GM21529 (cell line): ENCODE data around the gene SPTBN1.
"Not testable (repeated sequence)": the region's sequence is repeated elsewhere in the genome, so short reads cannot be mapped to it uniquely, and the experiment has no call there.

ENCODE experiments used
- ATAC-seq: cut with Tn5 transposase; IDR thresholded peaks from one replicate; pipeline ENCODE4 v1.9.1; 2021; ENCODE audit not compliant: unreplicated experiment

The SPTBN1 gene

GRCh38 chr2:54691445-54692135 is 235.5 kb downstream of the SPTBN1 start:
- ATAC-seq: no peak

DNA sequence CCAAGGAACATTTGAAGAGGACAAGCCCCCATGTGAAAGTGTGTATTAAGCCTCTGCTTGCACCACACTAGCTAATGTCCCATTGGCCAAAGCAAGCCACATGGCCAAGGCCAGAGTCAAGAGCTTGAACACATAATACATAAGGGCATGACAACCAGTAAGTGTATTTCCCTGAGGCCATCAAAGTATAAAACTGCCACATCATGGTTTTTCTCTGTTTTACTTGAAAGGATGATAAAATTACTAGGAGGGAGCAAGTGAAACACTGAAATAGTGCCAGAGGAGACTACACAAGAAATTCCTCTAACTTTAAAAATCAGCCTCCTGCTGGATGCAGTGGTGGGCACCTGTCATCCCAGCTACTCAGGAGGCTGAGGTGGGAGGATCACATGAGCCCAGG is 236.4 kb downstream of the SPTBN1 start:
- ATAC-seq: no peak

- ATAC-seq: no peak
These were observed 239.3 kb downstream of the SPTBN1 start for GRCh38 chr2:54695378-54695777.

DNA sequence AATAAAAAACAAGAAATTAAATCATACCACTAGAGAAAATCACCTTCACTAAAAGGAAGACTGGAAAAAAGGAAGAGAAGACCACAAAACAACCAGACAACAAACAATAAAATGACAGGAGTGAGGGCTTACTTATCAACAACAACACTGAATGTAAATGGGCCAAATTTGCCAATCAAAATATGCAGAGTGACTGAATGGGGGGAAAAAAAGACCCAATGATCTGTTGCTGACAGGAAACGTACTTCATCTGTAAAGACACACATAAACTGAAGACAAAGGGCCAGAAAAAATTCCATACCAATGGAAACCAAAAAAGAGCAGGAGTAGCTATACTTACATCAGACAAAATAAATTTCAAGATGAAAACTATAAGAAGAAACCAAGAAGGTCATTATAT is 241.8 kb downstream of the SPTBN1 start:
- ATAC-seq: no peak

DNA sequence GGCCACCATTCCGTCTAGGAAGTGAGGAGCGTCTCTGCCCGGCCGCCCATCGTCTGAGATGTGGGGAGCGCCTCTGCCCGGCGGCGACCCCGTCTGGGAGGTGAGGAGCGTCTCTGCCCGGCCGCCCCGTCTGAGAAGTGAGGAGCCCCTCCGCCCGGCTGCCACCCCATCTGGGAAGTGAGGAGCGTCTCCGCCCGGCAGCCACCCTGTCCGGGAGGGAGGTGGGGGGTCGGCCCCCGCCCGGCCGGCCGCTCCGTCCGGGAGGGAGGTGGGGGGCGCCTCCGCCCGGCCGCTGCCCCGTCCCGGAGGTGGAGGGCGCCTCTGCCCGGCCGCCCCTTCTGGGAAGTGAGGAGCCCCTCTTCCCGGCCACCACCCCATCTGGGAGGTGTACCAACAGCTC is 242.8 kb downstream of the SPTBN1 start:
- ATAC-seq: not testable (repeated sequence)

GRCh38 chr2:54699665-54700064 is 243.5 kb downstream of the SPTBN1 start:
- ATAC-seq: no peak

DNA sequence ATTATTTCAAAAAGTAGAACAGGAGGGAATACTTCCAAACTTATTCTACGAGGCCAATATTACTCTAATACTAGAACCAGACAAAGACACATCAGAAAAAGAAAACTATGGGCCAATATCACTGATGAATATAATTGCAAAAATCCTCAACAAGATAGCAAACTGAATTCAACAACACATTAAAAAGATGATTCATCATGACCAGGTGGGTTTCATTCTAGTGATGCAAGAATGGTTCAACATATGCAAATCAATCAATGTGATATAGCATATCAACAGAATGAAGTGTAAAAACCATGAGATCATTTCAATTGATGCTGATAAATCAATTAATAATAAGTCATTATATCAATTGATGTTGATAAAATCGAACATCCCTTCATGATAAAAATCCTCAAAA is 244.9 kb downstream of the SPTBN1 start:
- no peak for ATAC-seq

GRCh38 chr2:54704238-54704637 is 248.1 kb downstream of the SPTBN1 start:
- no peak for ATAC-seq

GRCh38 chr2:54704688-54705605 is 248.8 kb downstream of the SPTBN1 start:
- ATAC-seq: no peak

DNA sequence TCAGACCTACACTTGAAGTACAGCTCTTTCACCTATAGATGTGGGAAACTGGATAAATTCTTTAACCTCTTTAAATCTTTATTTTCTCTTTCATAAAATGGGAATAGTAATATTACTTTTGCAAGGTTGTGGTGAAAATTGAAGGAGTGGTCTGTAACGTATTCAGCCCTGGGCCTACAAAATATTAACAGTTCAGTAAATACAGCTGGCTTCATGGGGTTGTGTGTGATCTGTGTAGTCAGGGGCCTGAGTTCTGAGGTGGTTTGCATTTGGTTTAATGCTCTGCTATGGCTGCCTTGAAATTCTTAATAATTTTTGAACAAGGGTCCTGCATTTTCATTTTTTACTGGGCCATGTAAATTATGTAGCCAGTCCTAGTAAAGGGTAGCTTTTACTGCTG is 250.5 kb downstream of the SPTBN1 start:
- no peak for ATAC-seq

- no peak for ATAC-seq
These were observed 252.6 kb downstream of the SPTBN1 start for GRCh38 chr2:54708584-54709335.

GRCh38 chr2:54709336-54709809 is 253.2 kb downstream of the SPTBN1 start:
- no peak for ATAC-seq

DNA sequence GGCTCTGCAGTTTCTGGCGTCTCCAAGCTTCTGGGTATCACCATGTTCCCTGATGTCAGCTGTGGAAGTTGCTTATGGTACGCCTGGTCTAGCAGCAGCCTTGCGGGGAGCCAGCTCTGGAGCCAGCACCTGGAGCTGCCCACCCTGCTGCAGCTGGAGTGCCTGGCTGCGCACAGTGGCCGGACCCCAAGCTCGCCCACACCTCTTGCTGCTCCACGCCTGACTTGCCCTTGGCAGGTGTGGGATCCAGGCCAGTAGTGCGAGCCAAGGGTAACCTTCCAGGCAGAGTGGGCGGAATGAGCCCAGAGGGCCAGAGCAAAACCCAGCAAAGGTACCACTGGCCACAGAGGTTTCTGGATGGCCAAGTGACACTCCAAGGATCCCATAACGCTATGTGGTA is 254.1 kb downstream of the SPTBN1 start:
- ATAC-seq: no peak

DNA sequence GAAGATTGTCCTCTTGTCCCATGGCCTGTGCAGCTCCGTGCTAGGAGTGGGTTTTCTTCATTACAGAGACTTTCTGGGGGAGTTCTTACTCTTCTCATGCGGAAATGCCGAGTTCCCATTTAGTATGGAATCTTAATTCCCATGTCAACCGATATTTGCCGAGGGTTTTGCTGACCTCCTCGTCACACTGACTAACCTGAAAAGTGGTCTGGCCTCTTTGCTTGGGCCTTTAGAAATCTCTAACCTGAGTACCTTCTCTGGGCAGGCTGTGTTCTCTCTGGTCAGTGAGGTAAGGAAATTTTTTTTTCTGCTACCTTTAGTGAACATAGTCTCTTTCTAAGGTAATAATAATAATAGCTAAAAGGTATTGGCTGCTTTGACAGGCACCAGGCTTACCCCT is 256.4 kb downstream of the SPTBN1 start:
- ATAC-seq: no peak

- no peak for ATAC-seq
These were observed 258.9 kb downstream of the SPTBN1 start for GRCh38 chr2:54714996-54715395.

DNA sequence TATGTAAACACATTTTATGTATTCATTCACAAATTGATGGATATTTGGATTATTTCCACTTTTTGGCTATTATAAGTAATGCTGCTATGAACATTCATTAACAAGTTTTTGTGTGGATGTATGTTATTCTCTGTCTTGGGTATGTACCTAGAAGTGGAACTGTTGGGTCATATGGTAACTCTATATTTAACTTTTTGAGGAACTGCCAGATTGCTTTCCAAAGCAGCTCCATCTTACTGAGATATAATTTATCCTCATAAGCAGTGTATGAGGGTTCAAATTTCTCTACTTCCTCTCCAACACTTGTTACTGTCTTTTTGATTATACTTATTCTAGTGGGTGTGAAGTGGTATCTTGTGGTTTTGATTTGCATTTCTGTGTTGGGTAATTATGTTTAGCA is 260.2 kb downstream of the SPTBN1 start:
- ATAC-seq: no peak

- ATAC-seq: no peak
These were observed 264.4 kb downstream of the SPTBN1 start for GRCh38 chr2:54720563-54720962.
